ENCODE data around the gene GOLGA5. TPM values are rescaled to one million over a fixed set of nuclear protein-coding genes. Genes with fewer than 3 reads are reported as not detected.
A peak's percentile ranks its signal among the peaks of the same experiment; 100 is the strongest.
"Not testable (repeated sequence)": the region's sequence is repeated elsewhere in the genome, so short reads cannot be mapped to it uniquely, and the experiment has no call there.

Gene GOLGA5
- total RNA-seq, 1 donor from 2014 or later, result 20.9 TPM

GRCh38 chr14:92778868-92779565 lies 15.1 kb upstream of the GOLGA5 start:
- peak; percentile 45 for ATAC-seq
- DNase-seq (ENCODE audit: low spot score), result not testable (repeated sequence)

GRCh38 chr14:92780444-92781232 lies 13.5 kb upstream of the GOLGA5 start:
- DNase-seq (ENCODE audit: low spot score) (no peak), ATAC-seq (no peak)

GRCh38 chr14:92781350-92781749 lies 12.8 kb upstream of the GOLGA5 start:
- no peak for ATAC-seq
- DNase-seq (ENCODE audit: low spot score), result no peak

- ATAC-seq (peak; percentile 90), DNase-seq (ENCODE audit: low spot score) (no peak)
Measured at GRCh38 chr14:92783813-92784431, 10.2 kb upstream of the GOLGA5 start.

GRCh38 chr14:92785667-92786426 lies 8.3 kb upstream of the GOLGA5 start:
- DNase-seq (ENCODE audit: low spot score), result no peak
- ATAC-seq, result peak; percentile 20

GRCh38 chr14:92786427-92786756 lies 7.7 kb upstream of the GOLGA5 start:
- ATAC-seq (no peak), DNase-seq (ENCODE audit: low spot score) (no peak)

GRCh38 chr14:92787554-92787953 lies 6.6 kb upstream of the GOLGA5 start:
- no peak for ATAC-seq
- DNase-seq (ENCODE audit: low spot score), result no peak

GRCh38 chr14:92789457-92790089 lies 4.5 kb upstream of the GOLGA5 start:
- no peak for ATAC-seq

GRCh38 chr14:92792885-92793284 lies 1.2 kb upstream of the GOLGA5 start:
- DNase-seq (ENCODE audit: low spot score) (no peak), ATAC-seq (no peak)

More at GRCh38 chr14:92789457-92790089, 4.5 kb upstream of the GOLGA5 start:
- DNase-seq (ENCODE audit: low spot score), result no peak

- ATAC-seq (peak; percentile 6), DNase-seq (ENCODE audit: low spot score) (no peak)
Measured at GRCh38 chr14:92794547-92794941, 439 bp downstream of the GOLGA5 start.

GRCh38 chr14:92794961-92795360 lies 856 bp downstream of the GOLGA5 start:
- DNase-seq (ENCODE audit: low spot score) (no peak), ATAC-seq (no peak)

GRCh38 chr14:92797935-92798653 lies 4.0 kb downstream of the GOLGA5 start:
- no peak for DNase-seq (ENCODE audit: low spot score)
- peak; percentile 7 for ATAC-seq

- DNase-seq (ENCODE audit: low spot score) (no peak), ATAC-seq (no peak)
Measured at GRCh38 chr14:92798811-92799210, 4.7 kb downstream of the GOLGA5 start.

- no peak for ATAC-seq
- no peak for DNase-seq (ENCODE audit: low spot score)
Measured at GRCh38 chr14:92800012-92800411, 5.9 kb downstream of the GOLGA5 start.

- DNase-seq (ENCODE audit: low spot score) (no peak), ATAC-seq (no peak)
Measured at GRCh38 chr14:92800525-92800924, 6.4 kb downstream of the GOLGA5 start.

- ATAC-seq (no peak), DNase-seq (ENCODE audit: low spot score) (no peak)
Measured at GRCh38 chr14:92801917-92802316, 7.8 kb downstream of the GOLGA5 start.

- DNase-seq (ENCODE audit: low spot score) (no peak), ATAC-seq (no peak)
Measured at GRCh38 chr14:92802678-92803077, 8.6 kb downstream of the GOLGA5 start.

GRCh38 chr14:92813201-92813600 lies 19.1 kb downstream of the GOLGA5 start:
- ATAC-seq, result no peak
- no peak for DNase-seq (ENCODE audit: low spot score)

- ATAC-seq, result no peak
- no peak for DNase-seq (ENCODE audit: low spot score)
Measured at GRCh38 chr14:92819011-92819597, 25.0 kb downstream of the GOLGA5 start.

All from left lobe of liver (tissue), 2 donors.